Coronary artery (tissue), 2 donors: Measurements from ENCODE around the gene ZDHHC22.

ENCODE experiments used
- DNase-seq: peaks from one replicate; pipeline ENCODE4 v3.0.0-alpha.2; 2017; ENCODE audit warnings: low spot score
- H3K27ac ChIP-seq, 2 donors: fragments of 200-600 bp; sonication (generic); one replicate each; pipeline ENCODE4 v1.5.1; 2016 to 2019
- H3K4me3 ChIP-seq: fragments of 200-600 bp; sonication (generic); 2 replicates; pipeline ENCODE4 v1.5.1; 2016; ENCODE audit warnings: mild to moderate bottlenecking, moderate library complexity
- TF ChIP-seq, protein P1 (sequence below): fragments of 200-600 bp; sonication (generic); IDR thresholded peaks from one replicate; pipeline ENCODE4 v1.5.1; 2019; ENCODE audit warnings: antibody characterized with exemption

The ZDHHC22 gene

DNA sequence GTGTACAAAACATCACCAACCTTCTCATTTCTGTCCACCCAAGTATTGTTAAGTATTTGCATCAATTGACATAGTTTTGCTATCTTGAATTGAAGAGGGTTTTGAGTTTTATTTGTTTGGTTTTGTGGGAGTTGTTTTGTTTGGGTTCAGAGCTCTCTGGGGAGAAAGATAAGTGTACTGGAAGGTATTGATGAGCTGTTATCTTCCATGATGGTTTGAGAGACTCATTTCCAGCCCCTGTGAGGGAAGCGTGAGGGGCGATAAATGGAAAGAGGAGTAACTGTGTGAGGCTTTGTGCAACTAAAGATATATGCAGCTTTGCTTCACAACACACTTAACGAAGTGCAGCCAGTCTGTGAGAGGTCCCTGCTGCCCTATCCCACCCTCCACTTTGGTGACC, 59.2 kb downstream of the ZDHHC22 start:
- TF ChIP-seq, protein P1, sequence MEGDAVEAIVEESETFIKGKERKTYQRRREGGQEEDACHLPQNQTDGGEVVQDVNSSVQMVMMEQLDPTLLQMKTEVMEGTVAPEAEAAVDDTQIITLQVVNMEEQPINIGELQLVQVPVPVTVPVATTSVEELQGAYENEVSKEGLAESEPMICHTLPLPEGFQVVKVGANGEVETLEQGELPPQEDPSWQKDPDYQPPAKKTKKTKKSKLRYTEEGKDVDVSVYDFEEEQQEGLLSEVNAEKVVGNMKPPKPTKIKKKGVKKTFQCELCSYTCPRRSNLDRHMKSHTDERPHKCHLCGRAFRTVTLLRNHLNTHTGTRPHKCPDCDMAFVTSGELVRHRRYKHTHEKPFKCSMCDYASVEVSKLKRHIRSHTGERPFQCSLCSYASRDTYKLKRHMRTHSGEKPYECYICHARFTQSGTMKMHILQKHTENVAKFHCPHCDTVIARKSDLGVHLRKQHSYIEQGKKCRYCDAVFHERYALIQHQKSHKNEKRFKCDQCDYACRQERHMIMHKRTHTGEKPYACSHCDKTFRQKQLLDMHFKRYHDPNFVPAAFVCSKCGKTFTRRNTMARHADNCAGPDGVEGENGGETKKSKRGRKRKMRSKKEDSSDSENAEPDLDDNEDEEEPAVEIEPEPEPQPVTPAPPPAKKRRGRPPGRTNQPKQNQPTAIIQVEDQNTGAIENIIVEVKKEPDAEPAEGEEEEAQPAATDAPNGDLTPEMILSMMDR = no peak
- Histone ChIP-seq H3K4me3 (no peak overlapping the region), H3K27ac (no peak overlapping the region)
- no peak for DNase-seq
